NCI-H82 treated with DMSO at 0.1 percent for 48 hours (cell line): ENCODE results near the gene RNU1-3.
"Not testable (repeated sequence)": the region's sequence is repeated elsewhere in the genome, so short reads cannot be mapped to it uniquely, and the experiment has no call there.

Source experiments
- DNase-seq: peaks from one replicate; lab custom pipeline; 2025; ENCODE audit not compliant: unreplicated experiment; lab: John Stamatoyannopoulos, UW

The RNU1-3 gene

DNA sequence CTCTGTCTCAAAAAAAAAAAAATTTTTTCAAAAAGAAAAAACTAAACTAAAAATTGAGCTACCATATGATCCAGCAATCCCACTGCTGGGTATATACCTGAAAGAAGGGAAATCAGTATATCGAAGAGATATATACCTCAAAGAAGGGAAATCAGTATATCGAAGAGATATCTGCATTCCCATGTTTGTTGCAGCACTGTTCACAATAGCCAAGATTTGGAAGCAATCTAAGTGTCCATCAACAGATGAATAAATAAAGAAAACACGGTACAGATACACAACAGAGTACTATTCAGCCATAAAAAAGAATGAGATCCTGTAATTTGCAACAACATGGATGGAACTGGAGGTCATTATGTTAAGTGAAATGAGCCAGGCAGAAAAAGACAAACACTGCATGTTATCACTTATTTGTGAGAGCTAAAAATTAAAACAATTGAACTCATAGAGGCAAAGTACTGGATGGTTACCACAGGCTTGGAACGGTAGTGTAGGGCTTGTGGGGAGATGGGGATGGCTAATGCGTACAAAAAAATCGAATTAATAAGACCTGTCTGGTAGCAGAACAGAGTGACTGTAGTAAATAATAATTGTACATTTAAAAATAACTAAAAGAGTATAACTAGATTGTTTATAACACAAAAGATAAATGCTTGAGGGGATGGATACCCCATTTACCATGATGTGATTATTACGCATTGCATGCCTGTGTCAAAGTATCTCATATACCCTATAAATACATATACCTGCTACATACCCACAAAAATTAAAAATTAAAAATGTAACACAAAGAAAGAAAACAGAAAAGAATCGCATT is 25.4 kb downstream of the RNU1-3 start:
- DNase-seq = not testable (repeated sequence)

GRCh38 chr1:16639091-16640031 is 27.4 kb downstream of the RNU1-3 start:
- not testable (repeated sequence) for DNase-seq

- not testable (repeated sequence) for DNase-seq
These were observed 28.6 kb downstream of the RNU1-3 start for GRCh38 chr1:16637941-16638778.

GRCh38 chr1:16636551-16637195 is 30.1 kb downstream of the RNU1-3 start:
- DNase-seq = not testable (repeated sequence)

DNA sequence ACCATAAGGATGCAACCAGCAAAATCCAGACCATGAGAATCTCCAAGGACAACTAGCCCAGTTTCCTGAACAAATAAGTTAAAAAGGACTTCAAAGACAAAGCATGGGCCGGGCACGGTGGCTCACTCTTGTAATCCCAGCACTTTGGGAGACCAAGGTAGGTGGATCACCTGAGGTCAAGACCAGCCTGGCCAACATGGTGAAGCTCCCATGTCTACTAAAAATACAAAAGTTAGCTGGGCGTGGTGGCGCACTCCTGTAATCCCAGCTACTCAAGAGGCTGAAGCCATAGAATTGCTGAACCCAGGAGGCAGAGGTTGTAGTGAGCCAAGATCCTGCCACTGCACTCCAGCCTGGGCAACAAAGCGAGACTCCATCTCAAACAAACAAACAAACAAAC is 30.8 kb downstream of the RNU1-3 start:
- DNase-seq = not testable (repeated sequence)

DNA sequence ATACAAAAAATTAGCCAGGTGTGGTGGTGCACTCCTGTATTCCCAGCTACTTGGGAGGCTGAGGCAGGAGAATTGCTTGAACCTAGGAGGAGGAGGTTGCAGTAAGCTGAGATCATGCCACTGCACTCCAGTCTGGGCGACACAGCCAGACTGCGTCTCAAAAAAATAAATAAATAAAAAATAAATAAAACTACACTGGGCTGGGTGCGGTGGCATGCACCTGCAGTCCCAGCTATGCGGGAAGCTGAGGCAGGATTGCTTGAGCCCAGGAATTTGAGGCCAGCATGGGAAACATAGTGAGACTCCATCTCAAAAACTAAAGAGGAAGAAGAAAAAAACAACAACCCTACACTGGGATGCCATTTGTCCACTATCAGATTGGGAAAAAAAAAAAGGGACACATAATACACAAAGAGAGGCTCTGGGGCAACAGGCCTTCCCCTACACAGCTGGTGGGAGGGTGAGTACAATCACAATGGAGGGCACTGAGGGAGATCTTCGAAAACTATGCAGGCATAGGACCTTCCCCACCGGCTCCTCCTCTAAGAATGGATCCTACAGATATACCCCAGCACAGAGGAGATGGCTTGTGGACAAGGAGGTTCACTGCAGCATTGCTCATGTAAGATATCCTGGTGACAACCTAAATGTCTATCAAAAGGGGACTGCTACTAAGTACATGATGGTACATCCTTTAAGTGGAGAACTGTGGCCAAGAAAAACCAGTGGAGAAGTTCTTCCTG is 33.0 kb downstream of the RNU1-3 start:
- DNase-seq = not testable (repeated sequence)

- DNase-seq = not testable (repeated sequence)
These were observed 34.5 kb downstream of the RNU1-3 start for GRCh38 chr1:16632044-16632850.

- no peak for DNase-seq
These were observed 35.3 kb downstream of the RNU1-3 start for GRCh38 chr1:16631248-16632043.

DNA sequence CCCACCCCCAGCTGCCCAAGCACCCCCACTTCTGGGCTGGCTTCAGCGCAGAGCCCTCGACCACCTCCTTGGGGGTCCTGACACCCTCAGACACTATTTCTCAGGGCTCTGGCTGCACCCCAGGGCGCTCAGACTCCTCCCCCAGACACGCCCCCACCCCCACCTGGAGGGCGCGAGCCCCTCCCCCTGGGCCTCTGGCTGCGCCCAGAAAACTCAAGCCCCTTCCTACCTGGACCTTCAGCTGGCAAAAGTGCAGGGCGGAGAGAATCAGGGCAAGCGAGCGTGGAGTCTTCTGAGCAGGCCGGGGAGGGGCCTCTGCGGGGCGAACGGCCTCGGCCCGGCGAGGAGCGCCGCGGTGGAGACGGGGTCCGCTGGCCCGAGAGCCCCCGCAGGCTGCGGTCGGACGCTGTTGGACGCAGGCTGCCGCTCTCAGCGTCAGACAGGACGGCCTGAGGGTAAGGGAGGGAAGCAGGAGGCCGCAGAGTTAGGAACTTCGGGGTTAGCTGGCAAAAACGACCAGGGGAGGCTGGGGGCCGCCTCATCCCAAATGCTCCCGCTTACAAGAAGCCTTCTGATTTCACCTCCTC is 36.0 kb downstream of the RNU1-3 start:
- no peak for DNase-seq

- not testable (repeated sequence) for DNase-seq
These were observed 36.7 kb downstream of the RNU1-3 start for GRCh38 chr1:16629916-16630530.

DNA sequence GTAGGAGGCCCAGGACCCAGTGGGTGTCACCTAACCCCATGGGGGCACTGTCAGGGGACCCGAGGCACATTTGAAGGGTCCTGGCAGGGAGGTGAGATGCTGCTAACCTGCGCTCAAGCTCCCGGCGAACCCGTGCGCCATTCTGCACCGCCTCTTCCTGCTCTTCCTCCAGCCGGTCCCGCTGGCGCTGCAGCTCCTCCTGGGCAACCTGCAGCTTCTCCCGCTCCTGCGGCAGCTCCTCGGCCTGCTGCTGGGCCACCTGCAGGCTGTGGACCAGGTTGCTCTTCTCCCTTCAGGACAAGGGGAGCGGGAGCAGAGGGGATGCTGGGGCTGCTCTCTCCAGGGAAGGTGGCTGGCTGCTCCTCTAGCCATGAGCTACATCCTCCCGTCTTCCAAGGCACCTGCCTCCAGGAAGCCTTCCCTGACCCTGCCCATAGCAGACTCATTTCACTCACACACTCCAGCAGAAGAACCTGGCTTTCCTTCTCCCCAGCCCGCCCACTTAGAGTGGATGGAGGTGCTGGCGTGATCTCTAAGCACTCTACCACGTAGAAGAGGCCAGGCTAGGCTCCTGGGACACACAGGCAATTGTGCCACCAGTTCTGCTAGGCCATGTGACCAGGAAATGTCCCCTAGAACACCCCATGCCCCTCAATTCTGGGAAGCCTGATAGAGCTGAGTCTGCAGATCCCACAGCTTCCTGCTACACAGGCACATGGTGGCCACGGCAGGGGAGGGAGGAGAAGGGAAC is 38.2 kb downstream of the RNU1-3 start:
- no peak for DNase-seq

- not testable (repeated sequence) for DNase-seq
These were observed 40.3 kb downstream of the RNU1-3 start for GRCh38 chr1:16626409-16626983.

GRCh38 chr1:16625497-16626408 is 41.0 kb downstream of the RNU1-3 start:
- no peak for DNase-seq

DNA sequence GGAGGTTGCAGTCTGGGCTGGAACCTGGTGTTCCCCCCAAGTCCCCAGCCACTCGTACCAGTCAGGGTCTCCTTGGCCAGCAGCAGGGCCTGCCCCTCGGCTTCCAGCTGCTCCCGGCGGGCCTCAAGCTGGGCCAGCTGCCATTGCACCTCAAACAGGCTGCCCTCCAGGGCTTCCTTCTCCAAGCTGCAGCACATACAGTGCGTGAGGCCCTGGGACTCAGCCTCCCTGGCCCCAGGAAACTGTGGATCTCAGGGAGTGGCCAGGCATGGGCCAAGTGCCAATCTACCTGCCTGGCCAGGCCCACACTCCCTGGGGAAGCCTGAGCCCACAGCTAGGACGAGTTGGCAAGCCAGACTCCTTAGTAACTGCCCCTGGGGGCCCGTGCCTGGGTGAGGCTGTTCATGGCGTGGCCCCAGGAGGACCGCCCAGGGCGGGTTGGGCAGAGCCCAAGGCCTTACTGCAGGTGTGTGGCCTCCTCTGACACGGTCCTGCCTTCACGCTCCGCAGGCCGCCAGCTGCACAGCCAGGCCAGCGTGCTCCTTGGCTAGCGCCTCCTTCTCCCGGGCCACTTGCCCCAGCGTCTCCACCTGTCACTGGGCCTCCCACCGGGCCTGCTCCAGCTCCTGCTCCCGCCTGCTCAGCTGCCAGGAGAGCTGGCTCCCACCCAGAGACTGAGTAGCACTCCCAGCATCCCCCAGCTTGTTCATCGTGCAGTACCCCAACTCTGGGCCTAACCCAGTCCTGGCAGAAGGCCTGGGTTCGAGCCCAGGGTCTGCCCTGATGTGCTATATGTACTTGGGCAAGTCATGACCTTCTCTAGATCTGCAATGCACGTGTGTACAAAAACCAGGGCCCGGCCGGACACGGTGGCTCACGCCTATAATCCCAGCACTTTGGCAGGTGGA is 42.7 kb downstream of the RNU1-3 start:
- DNase-seq = not testable (repeated sequence)
